Measurements from ENCODE around the gene SIRT3. TPM values are rescaled to one million over a fixed set of nuclear protein-coding genes. Genes with fewer than 3 reads are reported as not detected.
"Not testable (repeated sequence)": the region's sequence is repeated elsewhere in the genome, so short reads cannot be mapped to it uniquely, and the experiment has no call there.

Gene SIRT3
- total RNA-seq, 1 experiment from 2014 or later: 13.9 TPM

DNA sequence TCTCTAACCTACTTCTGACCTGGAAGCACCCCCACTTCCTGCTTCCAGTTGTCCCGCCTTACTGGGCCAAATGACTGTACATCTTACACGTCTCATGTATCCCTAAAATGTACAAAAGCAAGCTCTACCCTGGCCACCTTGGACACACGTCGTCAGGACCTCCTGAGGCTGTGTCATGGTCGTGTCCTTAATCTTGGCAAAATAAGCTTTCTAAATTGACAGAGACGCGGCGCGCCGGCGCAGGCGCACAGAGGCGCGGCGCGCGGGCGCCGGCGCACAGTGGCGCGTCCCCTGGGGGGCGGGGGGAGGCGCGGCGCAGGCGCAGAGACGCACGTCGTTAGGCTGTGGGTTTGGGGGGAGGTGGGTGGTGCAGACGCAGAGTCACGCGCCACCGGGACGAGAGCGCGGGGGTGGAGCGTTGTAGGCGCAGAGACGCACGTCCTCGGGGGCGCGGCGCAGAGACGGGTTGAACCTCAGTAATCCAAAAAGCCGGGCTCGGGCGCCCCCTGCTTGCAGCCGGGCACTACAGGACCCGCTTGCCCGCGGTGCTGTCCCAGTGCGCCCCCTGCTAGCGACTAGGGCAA is 46.9 kb downstream of the SIRT3 start:
- H2BK12ac ChIP-seq (ENCODE audit: insufficient read length, low read depth, low read length); H3K23me2 ChIP-seq (ENCODE audit: insufficient read length, low read depth, low read length, poor library complexity, severe bottlenecking); H4K20me1 ChIP-seq (ENCODE audit: control insufficient read depth, insufficient read depth, insufficient read length); H2BK15ac ChIP-seq (ENCODE audit: low read depth, low read length); H3K14ac ChIP-seq (ENCODE audit: insufficient read depth, low read length); H3K36me3 Mint-ChIP-seq (ENCODE audit: insufficient read depth in 1 of 3, low read depth in 3 of 3); H3K56ac ChIP-seq (ENCODE audit: insufficient read length, low read depth, low read length); H2AFZ ChIP-seq (ENCODE audit: low read length); H3K18ac ChIP-seq (ENCODE audit: insufficient read length, low read depth, low read length); H2BK120ac ChIP-seq (ENCODE audit: low read depth, low read length, poor library complexity, severe bottlenecking); H3K27me3 Mint-ChIP-seq (ENCODE audit: low read depth); H4K5ac ChIP-seq (ENCODE audit: insufficient read length, low read depth, low read length); H3K4me1 Mint-ChIP-seq; H3K4me1 ChIP-seq (ENCODE audit: insufficient read depth, low read length); H2BK5ac ChIP-seq (ENCODE audit: insufficient read length, low read length); H4K8ac ChIP-seq (replicated peaks; ENCODE audit: insufficient read length, low read depth, low read length); H3K27ac ChIP-seq (ENCODE audit: insufficient read length, low read depth, low read length); H3K27me3 ChIP-seq (ENCODE audit: insufficient read depth, low read length); H3K4me2 ChIP-seq (ENCODE audit: insufficient read depth, insufficient read length, low read length); H3K4me3 Mint-ChIP-seq; H3K23ac ChIP-seq (ENCODE audit: insufficient read length, low read depth, low read length); H3K79me2 ChIP-seq (ENCODE audit: insufficient read depth, low read length); H3K4ac ChIP-seq (ENCODE audit: low read depth, low read length); DNase-seq; H3K79me1 ChIP-seq (ENCODE audit: insufficient read depth, low read depth, low read length, poor library complexity, severe bottlenecking); H4K91ac ChIP-seq (ENCODE audit: insufficient read length, low read depth, low read length); H2AK5ac ChIP-seq (ENCODE audit: insufficient read length, low read length); H3T11ph ChIP-seq (ENCODE audit: low read length); H3K9ac ChIP-seq (ENCODE audit: extremely low read depth, insufficient read length, low read length); H3K27ac Mint-ChIP-seq; H3K9me3 ChIP-seq (ENCODE audit: control insufficient read depth, low read depth, low read length); H2BK20ac ChIP-seq (ENCODE audit: low read depth, low read length, poor library complexity, severe bottlenecking): not testable (repeated sequence)
- TF ChIP-seq, protein P1, sequence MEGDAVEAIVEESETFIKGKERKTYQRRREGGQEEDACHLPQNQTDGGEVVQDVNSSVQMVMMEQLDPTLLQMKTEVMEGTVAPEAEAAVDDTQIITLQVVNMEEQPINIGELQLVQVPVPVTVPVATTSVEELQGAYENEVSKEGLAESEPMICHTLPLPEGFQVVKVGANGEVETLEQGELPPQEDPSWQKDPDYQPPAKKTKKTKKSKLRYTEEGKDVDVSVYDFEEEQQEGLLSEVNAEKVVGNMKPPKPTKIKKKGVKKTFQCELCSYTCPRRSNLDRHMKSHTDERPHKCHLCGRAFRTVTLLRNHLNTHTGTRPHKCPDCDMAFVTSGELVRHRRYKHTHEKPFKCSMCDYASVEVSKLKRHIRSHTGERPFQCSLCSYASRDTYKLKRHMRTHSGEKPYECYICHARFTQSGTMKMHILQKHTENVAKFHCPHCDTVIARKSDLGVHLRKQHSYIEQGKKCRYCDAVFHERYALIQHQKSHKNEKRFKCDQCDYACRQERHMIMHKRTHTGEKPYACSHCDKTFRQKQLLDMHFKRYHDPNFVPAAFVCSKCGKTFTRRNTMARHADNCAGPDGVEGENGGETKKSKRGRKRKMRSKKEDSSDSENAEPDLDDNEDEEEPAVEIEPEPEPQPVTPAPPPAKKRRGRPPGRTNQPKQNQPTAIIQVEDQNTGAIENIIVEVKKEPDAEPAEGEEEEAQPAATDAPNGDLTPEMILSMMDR (conservative IDR thresholded peaks at IDR 0.05): 0 out of 3 replicates have a peak, but pooled peaks have one; percentile 16
- no CpG with 5 or more reads among the region's 55 CpGs for WGBS (ENCODE audit: extremely low coverage, insufficient read length, low lambda C conversion rate)
- peaks cover 11 to 21% of the 10 kb centered on the region in 2 experiments for H3K9me3 Mint-ChIP-seq

Measured in H9 (cell line).